Gastroesophageal sphincter (tissue), 3 donors: Measurements from ENCODE around the gene RPTOR.

ENCODE experiments used
- CTCF ChIP-seq, 4 experiments: fragments of 200-600 bp in 2 of 4; fragments of 450-650 bp in 2 of 4; sonication (generic) in 1 of 4; IDR thresholded peaks; one replicate each; pipeline ENCODE4 v1.5.1; 2017 to 2019; ENCODE audit warnings: antibody characterized with exemption in 4 of 4, mild to moderate bottlenecking in 2 of 4, moderate library complexity in 2 of 4
- EP300 ChIP-seq: sonication (generic); formaldehyde crosslinking; IDR thresholded peaks from one replicate; pipeline ENCODE4 v1.6.1; 2017; ENCODE audit warnings: antibody characterized with exemption, mild to moderate bottlenecking
- POLR2A ChIP-seq, 2 donors: fragments of 450-650 bp; IDR thresholded peaks; one replicate each; pipeline ENCODE4 v1.6.1; 2017; ENCODE audit warnings: antibody characterized with exemption in 2 of 2, mild to moderate bottlenecking in 2 of 2, moderate library complexity in 1 of 2

DNA sequence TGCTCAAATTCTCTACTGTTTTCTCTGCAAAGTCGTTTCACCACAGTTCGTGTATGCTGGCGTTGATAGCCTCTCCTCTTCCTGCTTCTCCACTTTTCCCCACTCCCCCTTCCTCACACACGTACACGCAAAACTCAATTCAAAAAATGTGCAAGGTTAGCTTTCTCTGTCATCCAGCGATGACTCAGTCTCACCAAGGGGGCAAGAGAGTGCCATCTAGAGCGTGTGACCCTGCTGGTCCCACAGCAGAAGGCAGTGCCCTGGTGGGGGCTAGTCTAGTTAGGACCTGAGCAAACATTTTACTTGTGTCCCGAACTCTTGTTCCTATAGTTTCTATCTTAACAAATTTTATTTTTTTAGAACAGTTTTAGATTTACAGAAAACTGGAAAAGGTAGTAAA lies 325.8 kb downstream of the RPTOR start:
- TF ChIP-seq CTCF (IDR thresholded peaks at IDR 0.05) (no peak), EP300 (no peak), POLR2A (IDR thresholded peaks at IDR 0.05) (no peak)
